KMS-11 (cell line): ENCODE results near the gene PSMD5.

Source experiments
- H2AFZ ChIP-seq: fragments of 200-600 bp; sonication (generic); 2 replicates; pipeline ENCODE4 v1.6.1; 2016; ENCODE audit warnings: antibody characterized with exemption, mixed run types, low read depth
- H3K27ac ChIP-seq: fragments of 200-600 bp; sonication (generic); 2 replicates; pipeline ENCODE4 v1.6.1; 2016; ENCODE audit warnings: mild to moderate bottlenecking, mixed run types
- H3K27me3 ChIP-seq: fragments of 200-600 bp; sonication (generic); 2 replicates; pipeline ENCODE4 v1.6.1; 2017; ENCODE audit warnings: mild to moderate bottlenecking, low read depth, mixed run types, moderate library complexity; ENCODE audit not compliant: insufficient read depth
- H3K36me3 ChIP-seq: fragments of 200-600 bp; sonication (generic); 2 replicates; pipeline ENCODE4 v1.6.1; 2017; ENCODE audit warnings: mild to moderate bottlenecking, mixed run types; ENCODE audit not compliant: insufficient read depth
- H3K4me1 ChIP-seq: fragments of 200-600 bp; sonication (generic); 2 replicates; pipeline ENCODE4 v1.6.1; 2016; ENCODE audit warnings: mild to moderate bottlenecking, low read depth, mixed run types; ENCODE audit not compliant: poor library complexity, severe bottlenecking
- H3K4me2 ChIP-seq: fragments of 200-600 bp; sonication (generic); 2 replicates; pipeline ENCODE4 v1.7.0; 2016; ENCODE audit warnings: mild to moderate bottlenecking, mixed run types
- H3K4me3 ChIP-seq: fragments of 200-600 bp; sonication (generic); IDR thresholded peaks from 2 replicates; pipeline ENCODE4 v1.6.1; 2017; ENCODE audit warnings: low read depth, low read length, mixed read lengths; ENCODE audit not compliant: insufficient read depth
- H3K79me2 ChIP-seq: fragments of 200-600 bp; sonication (generic); 2 replicates; pipeline ENCODE4 v1.6.1; 2016; ENCODE audit warnings: low read depth, mixed run types; ENCODE audit not compliant: insufficient read depth
- H3K9ac ChIP-seq: fragments of 200-600 bp; sonication (generic); 2 replicates; pipeline ENCODE4 v1.6.1; 2016; ENCODE audit warnings: mild to moderate bottlenecking, mixed run types
- H4K20me1 ChIP-seq: fragments of 200-600 bp; sonication (generic); 2 replicates; pipeline ENCODE4 v1.6.1; 2016; ENCODE audit warnings: mild to moderate bottlenecking, mixed run types; ENCODE audit not compliant: insufficient read depth
- TF ChIP-seq, protein P1 (sequence below): fragments of 200-600 bp; sonication (generic); conservative IDR thresholded peaks from 2 replicates; pipeline ENCODE4 v1.6.1; 2017; ENCODE audit warnings: low read depth, mild to moderate bottlenecking, antibody characterized with exemption, low read length, moderate library complexity, mixed read lengths

PSMD5 gene

DNA sequence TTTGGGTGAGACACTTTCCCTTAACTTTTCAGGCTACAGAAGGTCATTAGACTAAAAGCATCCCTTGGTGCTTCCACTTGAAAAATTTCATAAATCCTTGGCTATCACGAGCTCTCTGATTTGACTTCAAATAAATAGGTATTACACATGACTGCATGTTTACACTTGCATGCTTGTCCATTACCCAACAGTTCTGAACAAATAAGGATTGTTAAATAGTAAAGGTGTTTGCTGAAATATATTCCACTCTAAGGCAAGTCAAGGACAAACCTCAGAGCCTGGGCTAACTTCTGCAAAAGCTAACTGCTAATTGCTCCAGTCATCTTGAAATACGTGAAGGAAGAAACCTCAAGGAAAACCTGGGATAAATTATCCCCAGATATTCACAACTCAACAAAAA is 64.0 kb downstream of the PSMD5 start:
- Histone ChIP-seq H3K79me2 (peaks cover 8% of the 10 kb centered on the region; the same call in 1 of the 2 replicates), H4K20me1 (no peaks in the 10 kb centered on the region), H3K27ac (no peak overlapping the region), H3K27me3 (no peaks in the 10 kb centered on the region), H3K4me1 (no peaks in the 10 kb centered on the region), H2AFZ (no peak overlapping the region), H3K9ac (no peak overlapping the region), H3K36me3 (no peaks in the 10 kb centered on the region), H3K4me2 (no peak overlapping the region), H3K4me3 (no peak overlapping the region)
- TF ChIP-seq, protein P1, sequence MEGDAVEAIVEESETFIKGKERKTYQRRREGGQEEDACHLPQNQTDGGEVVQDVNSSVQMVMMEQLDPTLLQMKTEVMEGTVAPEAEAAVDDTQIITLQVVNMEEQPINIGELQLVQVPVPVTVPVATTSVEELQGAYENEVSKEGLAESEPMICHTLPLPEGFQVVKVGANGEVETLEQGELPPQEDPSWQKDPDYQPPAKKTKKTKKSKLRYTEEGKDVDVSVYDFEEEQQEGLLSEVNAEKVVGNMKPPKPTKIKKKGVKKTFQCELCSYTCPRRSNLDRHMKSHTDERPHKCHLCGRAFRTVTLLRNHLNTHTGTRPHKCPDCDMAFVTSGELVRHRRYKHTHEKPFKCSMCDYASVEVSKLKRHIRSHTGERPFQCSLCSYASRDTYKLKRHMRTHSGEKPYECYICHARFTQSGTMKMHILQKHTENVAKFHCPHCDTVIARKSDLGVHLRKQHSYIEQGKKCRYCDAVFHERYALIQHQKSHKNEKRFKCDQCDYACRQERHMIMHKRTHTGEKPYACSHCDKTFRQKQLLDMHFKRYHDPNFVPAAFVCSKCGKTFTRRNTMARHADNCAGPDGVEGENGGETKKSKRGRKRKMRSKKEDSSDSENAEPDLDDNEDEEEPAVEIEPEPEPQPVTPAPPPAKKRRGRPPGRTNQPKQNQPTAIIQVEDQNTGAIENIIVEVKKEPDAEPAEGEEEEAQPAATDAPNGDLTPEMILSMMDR = no peak

DNA sequence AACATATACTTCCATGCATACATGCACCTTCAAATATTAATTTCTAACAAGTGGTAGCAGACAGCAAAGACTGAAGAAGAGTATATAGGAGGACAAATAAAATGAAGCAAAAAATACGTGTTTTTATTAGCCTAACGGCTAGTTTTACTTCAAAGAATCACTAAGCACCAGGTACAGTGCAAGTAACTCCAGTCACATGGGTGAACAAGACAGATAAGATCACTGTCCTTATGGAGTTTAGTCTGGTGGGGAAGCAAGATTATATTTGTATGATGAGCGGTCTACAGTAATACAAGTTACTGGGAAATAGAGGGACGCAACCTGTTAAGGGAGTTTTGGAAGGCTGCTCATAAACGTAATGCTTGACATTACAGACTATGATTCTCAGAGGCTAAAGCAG is 65.5 kb downstream of the PSMD5 start:
- Histone ChIP-seq H3K27ac (no peak overlapping the region), H3K36me3 (no peaks in the 10 kb centered on the region), H3K79me2 (0 out of 2 replicates have a peak, but pooled peaks cover 7% of the 10 kb centered on the region)

DNA sequence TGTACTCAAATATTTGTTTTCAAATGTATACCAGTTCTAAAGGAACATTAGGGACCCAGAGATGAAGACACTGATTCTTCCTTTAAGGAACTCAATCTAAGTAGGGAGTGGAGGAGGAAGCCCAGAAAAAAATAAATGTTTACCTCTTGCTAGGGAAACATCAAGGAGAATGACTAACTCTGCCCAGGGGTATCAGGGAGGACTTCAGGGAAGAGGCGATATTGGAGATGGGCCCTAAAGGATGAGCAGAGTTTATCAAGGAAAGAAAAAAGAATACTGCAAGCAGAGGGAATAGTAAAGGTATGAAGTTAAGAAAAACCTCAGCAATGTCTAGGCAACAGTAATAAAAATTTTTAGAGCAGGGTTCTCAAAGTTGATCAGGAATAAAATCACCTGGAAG is 65.9 kb downstream of the PSMD5 start:
- Histone ChIP-seq H3K4me3 (no peak overlapping the region), H3K27me3 (no peaks in the 10 kb centered on the region), H4K20me1 (no peaks in the 10 kb centered on the region), H3K9ac (no peak overlapping the region), H2AFZ (no peak overlapping the region), H3K36me3 (no peaks in the 10 kb centered on the region), H3K27ac (no peak overlapping the region), H3K79me2 (0 out of 2 replicates have a peak, but pooled peaks cover 3% of the 10 kb centered on the region), H3K4me2 (no peak overlapping the region), H3K4me1 (no peaks in the 10 kb centered on the region)
- TF ChIP-seq, protein P1 = no peak

More for the DNA sequence above, 65.5 kb downstream of the PSMD5 start:
- Histone ChIP-seq H2AFZ (no peak overlapping the region), H3K9ac (no peak overlapping the region), H3K27me3 (no peaks in the 10 kb centered on the region), H4K20me1 (no peaks in the 10 kb centered on the region), H3K4me1 (no peaks in the 10 kb centered on the region), H3K4me2 (no peak overlapping the region), H3K4me3 (no peak overlapping the region)
- TF ChIP-seq, protein P1 = no peak

DNA sequence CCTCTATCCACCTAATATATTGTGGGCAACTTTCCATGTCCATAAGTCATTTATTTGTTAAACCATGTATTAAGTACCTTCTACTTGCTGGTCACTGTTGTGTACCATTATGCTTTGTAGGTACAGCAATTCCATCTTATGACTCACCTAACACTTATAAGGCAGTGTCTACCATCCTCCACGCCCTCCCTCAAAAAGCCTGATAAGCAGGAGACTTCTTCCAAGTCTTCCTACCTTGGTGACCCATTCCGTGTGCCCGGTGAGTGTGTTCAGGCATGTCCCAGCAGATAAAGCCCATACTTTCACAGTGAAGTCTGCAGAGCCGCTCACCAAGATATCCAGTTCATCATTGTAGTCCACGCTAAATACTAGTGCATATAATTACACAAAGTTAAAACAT is 66.9 kb downstream of the PSMD5 start:
- H3K4me1 ChIP-seq = no peaks in the 10 kb centered on the region
- H3K79me2 ChIP-seq = no peaks in the 10 kb centered on the region
- H3K9ac ChIP-seq = no peak overlapping the region
- no peak overlapping the region for H2AFZ ChIP-seq
- no peaks in the 10 kb centered on the region for H4K20me1 ChIP-seq
- H3K27ac ChIP-seq = no peak overlapping the region
- H3K4me3 ChIP-seq = no peak overlapping the region
- H3K4me2 ChIP-seq = no peak overlapping the region
- H3K36me3 ChIP-seq = no peaks in the 10 kb centered on the region
- no peaks in the 10 kb centered on the region for H3K27me3 ChIP-seq
- TF ChIP-seq, protein P1 = no peak
